Measurements from ENCODE around the gene VCP.

VCP gene

DNA sequence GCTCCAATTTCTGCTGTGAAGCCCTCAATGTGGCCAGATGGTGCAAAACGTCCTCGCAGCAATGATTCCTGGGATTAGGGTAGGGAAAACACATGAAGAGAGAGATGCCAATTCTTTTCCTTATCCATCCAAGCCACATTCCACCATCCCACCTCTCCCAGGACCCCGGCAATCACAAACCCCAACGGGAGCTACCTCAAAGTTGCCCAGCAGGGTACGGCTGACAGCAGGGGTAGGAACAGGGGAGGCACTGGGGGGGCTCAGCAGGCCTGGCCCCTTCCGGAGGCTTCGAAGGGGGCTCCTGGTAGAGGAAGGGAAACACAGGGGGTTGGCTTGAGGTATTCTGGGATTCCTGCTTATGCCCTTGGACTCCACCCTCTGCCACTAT, 33.9 kb upstream of the VCP start:
- Histone ChIP-seq H3K4me1 (ENCODE audit: insufficient read depth, poor library complexity, severe bottlenecking) (peaks cover 8% of the 10 kb centered on the region), H3K27ac (ENCODE audit: poor library complexity, severe bottlenecking) (no peak overlapping the region), H3K4me3 (ENCODE audit: severe bottlenecking) (no peak overlapping the region), H3K9me3 (ENCODE audit: severe bottlenecking) (no peaks in the 10 kb centered on the region), H3K36me3 (ENCODE audit: low read depth) (peaks cover 52% of the 10 kb centered on the region), H3K27me3 (ENCODE audit: insufficient read depth, poor library complexity, severe bottlenecking) (no peaks in the 10 kb centered on the region)
- ATAC-seq (ENCODE audit: low read depth): no peak
- DNase-seq (ENCODE audit: low spot score): no peak
- TF ChIP-seq, protein P1, sequence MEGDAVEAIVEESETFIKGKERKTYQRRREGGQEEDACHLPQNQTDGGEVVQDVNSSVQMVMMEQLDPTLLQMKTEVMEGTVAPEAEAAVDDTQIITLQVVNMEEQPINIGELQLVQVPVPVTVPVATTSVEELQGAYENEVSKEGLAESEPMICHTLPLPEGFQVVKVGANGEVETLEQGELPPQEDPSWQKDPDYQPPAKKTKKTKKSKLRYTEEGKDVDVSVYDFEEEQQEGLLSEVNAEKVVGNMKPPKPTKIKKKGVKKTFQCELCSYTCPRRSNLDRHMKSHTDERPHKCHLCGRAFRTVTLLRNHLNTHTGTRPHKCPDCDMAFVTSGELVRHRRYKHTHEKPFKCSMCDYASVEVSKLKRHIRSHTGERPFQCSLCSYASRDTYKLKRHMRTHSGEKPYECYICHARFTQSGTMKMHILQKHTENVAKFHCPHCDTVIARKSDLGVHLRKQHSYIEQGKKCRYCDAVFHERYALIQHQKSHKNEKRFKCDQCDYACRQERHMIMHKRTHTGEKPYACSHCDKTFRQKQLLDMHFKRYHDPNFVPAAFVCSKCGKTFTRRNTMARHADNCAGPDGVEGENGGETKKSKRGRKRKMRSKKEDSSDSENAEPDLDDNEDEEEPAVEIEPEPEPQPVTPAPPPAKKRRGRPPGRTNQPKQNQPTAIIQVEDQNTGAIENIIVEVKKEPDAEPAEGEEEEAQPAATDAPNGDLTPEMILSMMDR (IDR thresholded peaks at IDR 0.05; ENCODE audit: poor library complexity, severe bottlenecking): no peak

- no peaks in the 10 kb centered on the region for H3K9me3 ChIP-seq (ENCODE audit: severe bottlenecking)
- no peak for DNase-seq (ENCODE audit: low spot score)
These were observed 33.3 kb upstream of the VCP start for GRCh38 chr9:35105571-35106342.

GRCh38 chr9:35105126-35105525, 32.7 kb upstream of the VCP start:
- no peak overlapping the region for H3K27ac ChIP-seq (ENCODE audit: poor library complexity, severe bottlenecking)
- H3K9me3 ChIP-seq (ENCODE audit: severe bottlenecking): no peaks in the 10 kb centered on the region
- TF ChIP-seq, protein P1 (IDR thresholded peaks at IDR 0.05; ENCODE audit: poor library complexity, severe bottlenecking): no peak
- peaks cover under 1% of the 10 kb centered on the region for H3K4me1 ChIP-seq (ENCODE audit: insufficient read depth, poor library complexity, severe bottlenecking)
- no peak overlapping the region for H3K4me3 ChIP-seq (ENCODE audit: severe bottlenecking)
- H3K27me3 ChIP-seq (ENCODE audit: insufficient read depth, poor library complexity, severe bottlenecking): no peaks in the 10 kb centered on the region
- ATAC-seq (ENCODE audit: low read depth) (no peak), DNase-seq (ENCODE audit: low spot score) (no peak)
- peaks cover 64% of the 10 kb centered on the region for H3K36me3 ChIP-seq (ENCODE audit: low read depth)

More at GRCh38 chr9:35105571-35106342, 33.3 kb upstream of the VCP start:
- Histone ChIP-seq H3K27me3 (ENCODE audit: insufficient read depth, poor library complexity, severe bottlenecking) (no peaks in the 10 kb centered on the region), H3K27ac (ENCODE audit: poor library complexity, severe bottlenecking) (no peak overlapping the region), H3K4me1 (ENCODE audit: insufficient read depth, poor library complexity, severe bottlenecking) (peaks cover 7% of the 10 kb centered on the region), H3K36me3 (ENCODE audit: low read depth) (peaks cover 57% of the 10 kb centered on the region), H3K4me3 (ENCODE audit: severe bottlenecking) (no peak overlapping the region)
- ATAC-seq (ENCODE audit: low read depth): no peak
- TF ChIP-seq, protein P1 (IDR thresholded peaks at IDR 0.05; ENCODE audit: poor library complexity, severe bottlenecking): no peak

- H3K4me1 ChIP-seq (ENCODE audit: insufficient read depth, poor library complexity, severe bottlenecking): no peaks in the 10 kb centered on the region
- no peak overlapping the region for H3K4me3 ChIP-seq (ENCODE audit: severe bottlenecking)
- peaks cover 69% of the 10 kb centered on the region for H3K36me3 ChIP-seq (ENCODE audit: low read depth)
- DNase-seq (ENCODE audit: low spot score): no peak
- TF ChIP-seq, protein P1 (IDR thresholded peaks at IDR 0.05; ENCODE audit: poor library complexity, severe bottlenecking): no peak
- H3K9me3 ChIP-seq (ENCODE audit: severe bottlenecking): no peaks in the 10 kb centered on the region
- H3K27ac ChIP-seq (ENCODE audit: poor library complexity, severe bottlenecking): no peak overlapping the region
- ATAC-seq (ENCODE audit: low read depth): no peak
- H3K27me3 ChIP-seq (ENCODE audit: insufficient read depth, poor library complexity, severe bottlenecking): no peaks in the 10 kb centered on the region
These were observed 32.2 kb upstream of the VCP start for GRCh38 chr9:35104586-35104985.

DNA sequence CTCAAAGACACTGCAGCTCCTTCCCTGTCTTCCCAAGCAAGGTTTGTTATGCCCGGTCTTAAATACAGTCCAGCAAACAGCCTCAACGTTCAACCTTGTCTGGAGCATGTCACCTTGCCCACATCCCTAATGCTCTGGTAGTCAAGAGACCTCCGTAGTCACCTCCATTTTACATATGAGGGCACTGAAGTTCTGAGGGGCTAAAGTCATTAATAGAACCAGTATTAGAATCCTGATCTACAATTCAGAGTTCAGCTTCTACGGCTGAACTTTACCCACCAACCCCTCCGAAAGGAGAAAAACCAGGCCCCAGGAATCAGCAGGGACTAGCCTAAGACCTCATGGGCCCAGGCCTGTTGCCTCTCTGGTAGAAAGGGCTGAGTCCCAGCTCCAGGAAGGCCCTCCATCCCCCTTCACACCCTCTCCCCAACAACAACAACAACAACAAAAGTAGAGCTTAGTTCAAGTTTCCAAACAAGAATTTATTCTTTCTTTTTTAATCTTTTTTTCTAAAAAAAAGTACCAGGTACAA, 31.3 kb upstream of the VCP start:
- TF ChIP-seq, protein P1 (IDR thresholded peaks at IDR 0.05; ENCODE audit: poor library complexity, severe bottlenecking): no peak
- H3K4me1 ChIP-seq (ENCODE audit: insufficient read depth, poor library complexity, severe bottlenecking): no peaks in the 10 kb centered on the region
- peak overlapping the region; percentile 68 for H3K4me3 ChIP-seq (ENCODE audit: severe bottlenecking)
- no peaks in the 10 kb centered on the region for H3K27me3 ChIP-seq (ENCODE audit: insufficient read depth, poor library complexity, severe bottlenecking)
- H3K36me3 ChIP-seq (ENCODE audit: low read depth): peaks cover 65% of the 10 kb centered on the region
- DNase-seq (ENCODE audit: low spot score): no peak
- H3K27ac ChIP-seq (ENCODE audit: poor library complexity, severe bottlenecking): peak overlapping the region; percentile 45
- ATAC-seq (ENCODE audit: low read depth): no peak
- no peaks in the 10 kb centered on the region for H3K9me3 ChIP-seq (ENCODE audit: severe bottlenecking)

Data from RWPE2 (cell line).